Endothelial cell of umbilical vein (primary cell): ENCODE results near the gene BRINP2. TPM values are rescaled to one million over a fixed set of nuclear protein-coding genes. Genes with fewer than 3 reads are reported as not detected.
A peak's percentile ranks its signal among the peaks of the same experiment; 100 is the strongest.

Experiments used
- BruUV-seq: library from RNA; stranded (reverse); fragments of 400-500 nt; replicated peaks from 2 replicates; lab custom pipeline; 2021; lab: Mats Ljungman, UMichigan
- CTCF ChIA-PET: fragments of 300-600, 350-600 bp; sonication (Branson Sonifier 250); formaldehyde crosslinking; loops from one replicate; lab custom pipeline; 2021; ENCODE audit warnings: antibody characterized with exemption, inconsistent platforms; lab: Charles Lee
- POLR2A ChIA-PET: fragments of 300-600, 350-600 bp; sonication (Branson Sonifier 250); formaldehyde crosslinking; loops from one replicate; lab custom pipeline; 2021; ENCODE audit warnings: antibody characterized with exemption, inconsistent platforms; lab: Charles Lee
- DNase-seq: peaks from one replicate; pipeline ENCODE4 v3.0.0-alpha.2; 2011; ENCODE audit warnings: low read depth, low spot score
- FAIRE-seq: peaks from 2 replicates; lab custom pipeline; 2011; peaks lifted over from hg19 to GRCh38; lab: Jason Lieb, UNC
- H2AFZ ChIP-seq: 2 replicates; pipeline ENCODE4 v1.6.0; 2012; ENCODE audit warnings: low read depth, low read length, control low read depth, inconsistent platforms
- H3K27ac ChIP-seq: 2 replicates; pipeline ENCODE4 v1.5.1; 2011; ENCODE audit warnings: low read depth, mild to moderate bottlenecking, control low read depth, low read length, moderate library complexity; ENCODE audit not compliant: insufficient read depth
- H3K27me3 ChIP-seq, 2 experiments: 2 replicates each; pipeline versions ENCODE4 v1.6.0 to v1.6.1; 2011; ENCODE audit warnings: low read length in 2 of 2, mixed read lengths in 1 of 2; ENCODE audit not compliant: control insufficient read depth in 2 of 2, insufficient read depth in 2 of 2
- H3K36me3 ChIP-seq, 2 experiments: 2 replicates in 1 of 2; 3 replicates in 1 of 2; pipeline ENCODE4 v1.5.1; 2011; ENCODE audit warnings: low read length in 2 of 2, mild to moderate bottlenecking in 1 of 2, moderate library complexity in 1 of 2; ENCODE audit not compliant: control insufficient read depth in 2 of 2, insufficient read depth in 2 of 2; ENCODE audit errors: extremely low read depth in 1 of 2
- H3K4me1 ChIP-seq: 3 replicates; pipeline ENCODE4 v1.5.1; 2011; ENCODE audit warnings: mild to moderate bottlenecking, low read length; ENCODE audit not compliant: control insufficient read depth, insufficient read depth; ENCODE audit errors: extremely low read depth
- H3K4me2 ChIP-seq: 2 replicates; pipeline ENCODE4 v1.6.1; 2011; ENCODE audit warnings: low read length, control low read depth, mixed read lengths; ENCODE audit not compliant: insufficient read depth
- H3K4me3 ChIP-seq, 3 experiments: fragments of 200-600 bp in 1 of 3; sonication (generic), shearing (Covaris generic) in 1 of 3; replicated peaks in 1 of 3; 2 replicates each; pipeline ENCODE4 v1.5.1; 2011 to 2016; ENCODE audit warnings: control low read depth in 3 of 3, low read length in 3 of 3, mild to moderate bottlenecking in 2 of 3, inconsistent platforms in 1 of 3, low read depth in 1 of 3, moderate library complexity in 1 of 3; ENCODE audit not compliant: insufficient read depth in 1 of 3
- H3K79me2 ChIP-seq: 2 replicates; pipeline ENCODE4 v1.6.0; 2012; ENCODE audit warnings: low read length, inconsistent platforms; ENCODE audit not compliant: control insufficient read depth, insufficient read depth
- H3K9ac ChIP-seq: replicated peaks from 2 replicates; pipeline ENCODE3; 2011; ENCODE audit warnings: low read length, control low read depth; ENCODE audit not compliant: insufficient read depth; ENCODE audit errors: extremely low read depth
- H3K9me1 ChIP-seq: replicated peaks from 3 replicates; pipeline ENCODE4 v1.6.0; 2011; ENCODE audit warnings: mild to moderate bottlenecking, low read length; ENCODE audit not compliant: control insufficient read depth, insufficient read depth; ENCODE audit errors: extremely low read depth
- H3K9me3 ChIP-seq: replicated peaks from 2 replicates; pipeline ENCODE4 v1.5.1; 2012; ENCODE audit warnings: low read length, inconsistent platforms; ENCODE audit not compliant: control insufficient read depth, insufficient read depth
- H4K20me1 ChIP-seq: replicated peaks from 2 replicates; pipeline ENCODE3; 2011; ENCODE audit warnings: mild to moderate bottlenecking, low read length; ENCODE audit not compliant: control insufficient read depth, insufficient read depth; ENCODE audit errors: extremely low read depth
- EZH2 ChIP-seq: IDR thresholded peaks from 2 replicates; pipeline ENCODE4 v1.6.1; 2012; ENCODE audit warnings: borderline replicate concordance, low read depth, mild to moderate bottlenecking, moderate library complexity, low read length, inconsistent platforms; ENCODE audit not compliant: severe bottlenecking
- FOS ChIP-seq: IDR thresholded peaks from 2 replicates; pipeline ENCODE4 v1.6.1; 2011; ENCODE audit warnings: mild to moderate bottlenecking, low read length, moderate library complexity, borderline replicate concordance; ENCODE audit not compliant: insufficient read depth
- GATA2 ChIP-seq: IDR thresholded peaks from 2 replicates; pipeline ENCODE4 v1.7.0; 2011; ENCODE audit warnings: low read depth, mild to moderate bottlenecking, moderate library complexity, mixed read lengths, low read length; ENCODE audit not compliant: insufficient read length, insufficient read depth
- JUN ChIP-seq: IDR thresholded peaks from 2 replicates; pipeline ENCODE4 v1.6.1; 2011; ENCODE audit warnings: borderline replicate concordance, low read depth; ENCODE audit not compliant: insufficient read length, insufficient read depth
- MYC ChIP-seq: IDR thresholded peaks from one replicate; pipeline ENCODE4 v1.6.1; 2011; ENCODE audit warnings: mild to moderate bottlenecking, low read depth, low read length
- POLR2A ChIP-seq: IDR thresholded peaks from 2 replicates; pipeline ENCODE4 v1.6.1; 2012; ENCODE audit warnings: low read depth, mild to moderate bottlenecking, control low read depth, low read length
- POLR2AphosphoS5 ChIP-seq: IDR thresholded peaks from 2 replicates; pipeline ENCODE4 v1.6.1; 2012; ENCODE audit warnings: low read depth, mild to moderate bottlenecking, control low read depth, low read length, moderate library complexity; ENCODE audit not compliant: insufficient read depth
- dilution Hi-C: fragments of 300-500 bp; cut with MboI; formaldehyde crosslinking; loops from one replicate; pipeline ENCODE4 v1.15.0; 2019; ENCODE audit warnings: low sequenced_read_pairs; ENCODE audit not compliant: extremely low pct_ligation_motif_present
- intact Hi-C: fragments of 100-400 bp; cut with micrococcal nuclease; formaldehyde crosslinking; loops from one replicate; pipeline ENCODE4 v1.10.0; 2022
- polyA plus RNA-seq, 4 experiments: library from polyadenylated mRNA; depleted of rRNA in 3 of 4; stranded (reverse) in 3 of 4; unstranded in 1 of 4; fragments of >200 nt; gene quantifications; 2 replicates each; pipeline versions ENCODE4 v1.2.1 to v1.2.3, GENCODE V29; 2011 to 2012; ENCODE audit warnings: missing spikeins in 1 of 4
- total RNA-seq: library from RNA; stranded (reverse); gene quantifications from 2 replicates; pipeline ENCODE4 v1.2.3, GENCODE V29; 2021
- TF ChIP-seq, protein P1 (sequence below): IDR thresholded peaks from 2 replicates; pipeline ENCODE4 v1.6.1; 2011; ENCODE audit not compliant: insufficient read depth, insufficient read length

The BRINP2 gene
- total and polyA plus RNA-seq, 2 donors (not counting 3 experiments of a cell fraction or from before 2014, with no cell fraction given): not detected

DNA sequence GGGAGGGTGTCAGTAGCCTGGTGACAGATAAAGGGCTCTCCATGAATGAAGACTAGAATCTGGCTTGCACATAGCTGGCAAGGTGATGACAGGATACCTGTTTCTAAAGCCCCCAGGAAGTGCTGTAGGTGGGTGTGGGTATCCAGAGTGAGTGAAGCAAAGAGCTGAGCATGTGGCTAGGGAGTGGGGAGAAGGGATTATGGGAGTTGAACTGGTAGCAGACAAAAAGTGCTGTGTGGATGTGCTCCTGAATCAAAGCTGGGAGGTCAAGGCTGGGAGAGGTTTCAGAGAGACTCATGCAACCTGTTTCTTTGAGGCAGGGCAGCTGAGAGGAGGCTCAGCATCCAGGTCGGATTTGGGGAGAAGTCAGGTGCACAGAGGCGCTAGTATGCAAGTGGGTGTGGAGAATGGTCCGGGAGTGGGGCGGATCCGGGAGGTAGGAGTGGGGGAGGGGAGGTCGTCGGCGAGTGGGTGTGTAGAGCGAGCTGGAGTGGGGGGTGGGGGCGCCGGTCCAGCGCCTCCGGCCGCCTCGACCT, 6.8 kb upstream of the BRINP2 start:
- no peaks in the 10 kb centered on the region for H3K36me3 ChIP-seq
- no peak overlapping the region for H2AFZ ChIP-seq

GRCh38 chr1:177164380-177165068, 6.2 kb upstream of the BRINP2 start, which contains the start of gene ASTN1:
TSS of gene ASTN1 (minus strand) at chr1:177164712. CDS start at chr1:177164676, 36 bp downstream.
- Histone ChIP-seq H3K9me3 (no peaks in the 10 kb centered on the region), H3K79me2 (no peaks in the 10 kb centered on the region), H3K4me3 (no peak within 1 kb of the TSS), H3K9me1 (no peaks in the 10 kb centered on the region), H2AFZ (no peak within 1 kb of the TSS), H3K27ac (no peak within 1 kb of the TSS), H3K4me1 (no peaks in the 10 kb centered on the region), H3K36me3 (no peaks in the 10 kb centered on the region), H4K20me1 (no peaks in the 10 kb centered on the region), H3K4me2 (no peak within 1 kb of the TSS), H3K27me3 (peaks cover 4 to 23% of the 10 kb centered on the region in 2 experiments), H3K9ac (no peak within 1 kb of the TSS)
- ChIA-PET CTCF (interaction anchor here (0.6 to 2.5 kb wide), 2 partner anchors 17 to 433 kb away, joined by 3 to 11 read pairs; no protein-coding TSS in a partner anchor), POLR2A (no interaction called here)
- DNase-seq (no peak), FAIRE-seq (no peak)
- dilution Hi-C loops: no loop called here
- no TSS peak for BruUV-seq
- TF ChIP-seq POLR2AphosphoS5 (no peak), FOS (no peak), JUN (no peak), EZH2 (peak; percentile 53), MYC (no peak), POLR2A (no peak), GATA2 (no peak)
- TF ChIP-seq, protein P1, sequence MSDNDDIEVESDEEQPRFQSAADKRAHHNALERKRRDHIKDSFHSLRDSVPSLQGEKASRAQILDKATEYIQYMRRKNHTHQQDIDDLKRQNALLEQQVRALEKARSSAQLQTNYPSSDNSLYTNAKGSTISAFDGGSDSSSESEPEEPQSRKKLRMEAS: no peak
- intact Hi-C loops: no loop called here

More for the DNA sequence above, 6.8 kb upstream of the BRINP2 start:
- no peak overlapping the region for H3K4me3 ChIP-seq
- no peaks in the 10 kb centered on the region for H4K20me1 ChIP-seq
- H3K79me2 ChIP-seq: no peaks in the 10 kb centered on the region
- no peak overlapping the region for H3K4me2 ChIP-seq
- no peak overlapping the region for H3K9ac ChIP-seq
- dilution Hi-C loops: no loop called here
- POLR2A ChIA-PET: no interaction called here
- intact Hi-C loops: no loop called here
- no TSS peak for BruUV-seq
- H3K9me3 ChIP-seq: no peaks in the 10 kb centered on the region
- DNase-seq: no peak
- H3K27ac ChIP-seq: no peak overlapping the region
- no peaks in the 10 kb centered on the region for H3K9me1 ChIP-seq
- FAIRE-seq: no peak
- H3K27me3 ChIP-seq: peaks cover 4 to 21% of the 10 kb centered on the region in 2 experiments
- CTCF ChIA-PET: interaction anchor here (2.5 kb wide), 1 partner anchor 18 kb away, joined by 11 read pairs; no protein-coding TSS in a partner anchor
- TF ChIP-seq, protein P1: no peak
- TF ChIP-seq MYC (no peak), EZH2 (peak; percentile 12)
- H3K4me1 ChIP-seq: no peaks in the 10 kb centered on the region
